ENCODE measurements around the gene CDK18.
A peak's percentile ranks its signal among the peaks of the same experiment; 100 is the strongest.

CDK18 gene

DNA sequence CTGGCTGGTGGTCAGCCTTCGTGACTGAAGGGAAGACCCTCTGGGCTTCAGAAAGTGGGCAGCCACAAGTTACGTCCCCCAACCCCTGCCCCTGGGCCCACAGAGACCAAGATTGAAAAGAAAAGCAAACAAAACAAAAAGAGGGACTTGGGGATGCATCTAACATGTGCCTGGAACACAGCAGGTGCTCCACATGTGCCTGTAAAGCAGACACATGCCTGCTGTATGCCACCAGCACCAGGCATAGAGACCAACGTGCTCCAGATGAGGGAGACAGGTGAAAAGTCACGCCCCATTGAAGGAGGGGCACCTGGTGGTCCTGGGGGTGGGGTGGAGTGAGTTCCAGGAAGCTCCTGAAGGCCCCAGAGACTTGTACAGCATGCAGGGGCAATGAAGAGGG, 11.9 kb downstream of the CDK18 start:
- peaks cover 84% of the 10 kb centered on the region for H3K4me1 Mint-ChIP-seq
- H3K36me3 Mint-ChIP-seq (ENCODE audit: low read depth): no peaks in the 10 kb centered on the region
- TF ChIP-seq, protein P1, sequence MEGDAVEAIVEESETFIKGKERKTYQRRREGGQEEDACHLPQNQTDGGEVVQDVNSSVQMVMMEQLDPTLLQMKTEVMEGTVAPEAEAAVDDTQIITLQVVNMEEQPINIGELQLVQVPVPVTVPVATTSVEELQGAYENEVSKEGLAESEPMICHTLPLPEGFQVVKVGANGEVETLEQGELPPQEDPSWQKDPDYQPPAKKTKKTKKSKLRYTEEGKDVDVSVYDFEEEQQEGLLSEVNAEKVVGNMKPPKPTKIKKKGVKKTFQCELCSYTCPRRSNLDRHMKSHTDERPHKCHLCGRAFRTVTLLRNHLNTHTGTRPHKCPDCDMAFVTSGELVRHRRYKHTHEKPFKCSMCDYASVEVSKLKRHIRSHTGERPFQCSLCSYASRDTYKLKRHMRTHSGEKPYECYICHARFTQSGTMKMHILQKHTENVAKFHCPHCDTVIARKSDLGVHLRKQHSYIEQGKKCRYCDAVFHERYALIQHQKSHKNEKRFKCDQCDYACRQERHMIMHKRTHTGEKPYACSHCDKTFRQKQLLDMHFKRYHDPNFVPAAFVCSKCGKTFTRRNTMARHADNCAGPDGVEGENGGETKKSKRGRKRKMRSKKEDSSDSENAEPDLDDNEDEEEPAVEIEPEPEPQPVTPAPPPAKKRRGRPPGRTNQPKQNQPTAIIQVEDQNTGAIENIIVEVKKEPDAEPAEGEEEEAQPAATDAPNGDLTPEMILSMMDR (IDR thresholded peaks at IDR 0.05): no peak
- no peak for DNase-seq
- peaks cover 28% of the 10 kb centered on the region for H3K27me3 Mint-ChIP-seq (ENCODE audit: low read depth, poor library complexity)
- H3K4me3 Mint-ChIP-seq: no peak overlapping the region
- H3K27ac Mint-ChIP-seq: peak overlapping the region; percentile 72
- H3K9me3 Mint-ChIP-seq: no peaks in the 10 kb centered on the region

DNA sequence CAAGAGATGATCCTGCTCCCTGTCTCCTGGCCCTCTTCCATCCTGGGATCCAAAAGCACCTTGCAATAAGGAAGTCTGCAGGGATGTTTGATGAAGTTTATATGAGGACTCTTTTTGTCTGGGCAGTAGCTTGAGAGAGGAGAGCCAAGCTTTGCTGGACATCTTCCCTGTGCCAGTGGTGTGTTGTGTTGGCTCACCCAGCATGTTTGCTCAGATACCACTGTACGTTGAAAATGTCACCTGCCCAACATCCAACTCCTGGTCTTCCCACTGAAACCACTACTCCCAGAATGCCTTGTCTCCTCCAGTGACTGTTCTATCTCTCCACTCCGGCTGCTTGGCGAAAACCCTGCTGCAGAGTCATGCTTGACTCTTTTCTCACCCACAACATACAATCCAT, 12.8 kb downstream of the CDK18 start:
- Mint-ChIP-seq H3K4me1 (peaks cover 84% of the 10 kb centered on the region), H3K4me3 (no peak overlapping the region), H3K27me3 (ENCODE audit: low read depth, poor library complexity) (peaks cover 28% of the 10 kb centered on the region), H3K36me3 (ENCODE audit: low read depth) (no peaks in the 10 kb centered on the region), H3K27ac (peak overlapping the region; percentile 29), H3K9me3 (no peaks in the 10 kb centered on the region)
- TF ChIP-seq, protein P1 (IDR thresholded peaks at IDR 0.05): no peak
- DNase-seq: no peak

DNA sequence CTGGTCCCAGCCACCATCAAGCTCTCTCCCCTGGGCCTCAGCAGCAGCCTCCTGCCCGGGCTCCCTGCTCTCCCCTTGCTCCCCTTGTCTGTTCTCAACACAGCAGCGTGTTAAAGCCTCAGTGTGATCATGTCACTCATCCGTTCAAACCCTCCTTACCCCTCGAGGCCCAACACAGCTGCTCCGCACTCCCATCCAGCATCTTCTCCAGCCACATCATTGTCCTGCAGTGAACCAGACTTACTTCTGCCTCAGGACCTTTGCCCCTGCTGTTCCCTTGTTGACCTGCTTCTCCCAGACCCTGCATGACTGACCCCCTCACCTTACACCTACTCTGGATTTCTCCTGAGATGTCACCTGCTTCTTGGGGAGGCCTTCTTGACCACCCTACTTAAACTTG, 13.3 kb downstream of the CDK18 start:
- Mint-ChIP-seq H3K9me3 (no peaks in the 10 kb centered on the region), H3K4me3 (no peak overlapping the region), H3K36me3 (ENCODE audit: low read depth) (no peaks in the 10 kb centered on the region), H3K4me1 (peaks cover 84% of the 10 kb centered on the region), H3K27ac (no peak overlapping the region), H3K27me3 (ENCODE audit: low read depth, poor library complexity) (peaks cover 29% of the 10 kb centered on the region)
- TF ChIP-seq, protein P1 (IDR thresholded peaks at IDR 0.05): no peak
- DNase-seq: no peak

DNA sequence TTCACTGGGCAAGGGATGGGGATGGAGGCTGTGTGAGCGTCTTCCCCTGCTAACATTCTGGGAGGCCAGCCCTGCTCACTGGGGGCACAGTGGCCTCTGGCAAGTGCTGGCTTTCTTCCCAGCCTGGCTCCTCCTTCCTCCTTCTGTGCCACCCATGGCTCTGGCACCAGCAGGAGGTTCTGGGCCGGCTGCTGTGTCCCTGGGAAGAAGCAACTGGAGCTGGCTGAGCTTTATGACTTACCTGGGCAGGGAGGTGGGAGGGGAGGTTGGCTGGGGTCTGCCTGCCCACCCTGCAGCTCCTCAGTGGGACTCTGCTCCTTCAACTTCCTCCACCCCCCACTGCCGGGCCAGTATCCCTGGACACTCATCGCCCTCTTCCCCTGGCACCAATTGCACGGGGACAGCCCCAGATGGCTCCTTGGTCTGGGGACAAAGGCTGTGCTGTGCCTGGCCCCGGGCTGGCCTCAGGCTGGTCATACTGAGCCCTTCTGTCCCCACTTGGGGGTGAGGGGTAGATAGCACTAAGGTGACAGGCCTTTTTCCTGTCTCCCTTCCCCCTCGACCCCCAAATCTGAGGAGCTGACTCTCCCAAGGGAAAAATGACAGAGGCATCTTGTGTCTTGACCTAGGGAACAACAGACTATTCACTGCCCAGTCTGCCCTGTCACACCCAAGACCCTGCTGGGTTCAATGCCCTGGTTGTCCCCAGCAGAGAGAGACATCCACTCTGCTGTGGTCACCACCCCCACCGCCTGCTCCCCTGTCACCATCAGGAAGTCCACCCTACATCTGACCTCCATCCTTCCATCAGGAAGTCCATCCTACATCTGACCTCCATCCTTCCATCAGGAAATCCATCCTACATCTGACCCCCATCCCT, 14.4 kb downstream of the CDK18 start:
- no peak for DNase-seq
- Mint-ChIP-seq H3K36me3 (ENCODE audit: low read depth) (no peaks in the 10 kb centered on the region), H3K9me3 (no peaks in the 10 kb centered on the region), H3K4me3 (peak overlapping the region; percentile 61), H3K4me1 (peaks cover 77% of the 10 kb centered on the region), H3K27ac (peak overlapping the region; percentile 89), H3K27me3 (ENCODE audit: low read depth, poor library complexity) (peaks cover 31% of the 10 kb centered on the region)
- TF ChIP-seq, protein P1 (IDR thresholded peaks at IDR 0.05): no peak

DNA sequence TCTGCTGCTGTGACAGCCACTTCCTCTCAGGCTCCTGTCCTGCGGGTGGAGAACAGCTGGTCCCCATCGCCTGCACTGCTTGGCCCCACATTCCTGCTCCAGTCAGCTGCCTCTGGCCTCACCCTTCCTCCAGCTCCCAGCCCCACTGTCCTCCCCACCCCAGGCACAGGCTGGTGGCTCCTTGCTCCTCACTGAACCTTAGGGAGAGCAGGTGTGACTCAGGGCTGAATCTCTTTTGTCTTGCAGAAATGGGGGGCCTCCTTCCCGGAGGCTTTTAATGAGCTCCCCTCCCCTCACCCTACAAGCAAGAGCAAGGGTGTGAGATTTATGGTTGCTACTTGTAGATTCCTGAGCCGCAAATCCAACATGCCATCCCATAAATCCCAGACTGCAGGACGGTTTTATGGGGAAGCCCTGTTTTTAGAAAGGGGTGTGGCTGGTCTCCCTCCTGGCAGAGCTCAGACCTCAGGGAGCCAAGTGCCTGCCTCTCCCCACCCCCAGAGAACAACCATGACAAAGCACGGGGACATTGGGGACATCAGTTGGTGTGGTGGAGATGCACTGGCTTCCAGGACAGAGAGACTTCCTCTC, 15.2 kb downstream of the CDK18 start:
- Mint-ChIP-seq H3K4me1 (peaks cover 74% of the 10 kb centered on the region), H3K27ac (peak overlapping the region; percentile 89), H3K36me3 (ENCODE audit: low read depth) (peaks cover 3% of the 10 kb centered on the region), H3K9me3 (no peaks in the 10 kb centered on the region), H3K4me3 (peak overlapping the region; percentile 61), H3K27me3 (ENCODE audit: low read depth, poor library complexity) (peaks cover 28% of the 10 kb centered on the region)
- DNase-seq: peak; percentile 57
- TF ChIP-seq, protein P1 (IDR thresholded peaks at IDR 0.05): no peak
